Parathyroid adenoma (tissue), 2 donors: ENCODE results near the gene GPR75.
A peak's percentile ranks its signal among the peaks of the same experiment; 100 is the strongest.

Experiments used
- H2AFZ ChIP-seq: fragments of 300-600 bp; sonication (generic); one replicate; pipeline ENCODE4 v1.7.0; 2017; ENCODE audit warnings: antibody characterized with exemption, mild to moderate bottlenecking
- H3K27ac ChIP-seq: fragments of 300-600 bp; sonication (generic); one replicate; pipeline ENCODE4 v1.7.0; 2017
- H3K27me3 ChIP-seq: fragments of 300-600 bp; sonication (generic); one replicate; pipeline ENCODE4 v1.7.0; 2017; ENCODE audit warnings: low read length; ENCODE audit not compliant: control insufficient read depth, insufficient read depth
- H3K36me3 ChIP-seq: fragments of 300-600 bp; sonication (generic); one replicate; pipeline ENCODE4 v1.7.0; 2017; ENCODE audit warnings: low read length; ENCODE audit not compliant: control insufficient read depth, insufficient read depth
- H3K4me1 ChIP-seq: fragments of 300-600 bp; sonication (generic); one replicate; pipeline ENCODE4 v1.7.0; 2017; ENCODE audit warnings: control low read depth
- H3K4me2 ChIP-seq: fragments of 300-600 bp; sonication (generic); one replicate; pipeline ENCODE4 v1.7.0; 2017; ENCODE audit warnings: low read length
- H3K4me3 ChIP-seq: fragments of 300-600 bp; sonication (generic); one replicate; pipeline ENCODE4 v1.7.0; 2017; ENCODE audit warnings: low read depth, low read length
- H3K79me2 ChIP-seq: fragments of 300-600 bp; sonication (generic); one replicate; pipeline ENCODE4 v1.7.0; 2017; ENCODE audit warnings: control low read depth
- H3K9ac ChIP-seq: fragments of 300-600 bp; sonication (generic); one replicate; pipeline ENCODE4 v1.7.0; 2017; ENCODE audit warnings: mild to moderate bottlenecking
- H3K9me3 ChIP-seq: fragments of 300-600 bp; sonication (generic); one replicate; pipeline ENCODE4 v1.7.0; 2017; ENCODE audit warnings: low read length; ENCODE audit not compliant: control insufficient read depth
- TF ChIP-seq, protein P1 (sequence below): fragments of 300-600 bp; sonication (generic); IDR thresholded peaks from one replicate; pipeline ENCODE4 v1.7.0; 2017; ENCODE audit warnings: antibody characterized with exemption, mild to moderate bottlenecking
- donor health status: primary hyperparathyroidism.

The GPR75 gene

DNA sequence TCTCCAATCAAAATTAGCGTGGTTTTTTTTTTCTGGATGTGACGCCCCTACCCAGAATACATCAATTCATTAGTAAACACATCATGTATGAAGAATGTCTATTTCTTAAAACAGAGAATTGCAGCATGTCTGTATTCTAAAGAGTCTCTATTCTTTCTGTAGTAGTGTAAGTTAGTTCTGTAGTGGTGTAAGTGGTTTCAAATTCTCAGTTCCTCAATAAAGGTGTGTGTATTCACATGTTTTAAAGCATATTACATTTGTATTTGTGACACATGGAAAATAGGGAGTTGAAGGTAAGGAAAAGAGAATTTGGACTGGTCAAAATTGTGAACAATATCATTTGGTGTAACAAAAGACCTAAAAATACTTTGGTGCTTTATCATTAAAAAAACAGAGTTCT is 8.0 kb upstream of the GPR75 start:
- no peaks in the 10 kb centered on the region for H3K79me2 ChIP-seq
- no peaks in the 10 kb centered on the region for H3K27me3 ChIP-seq
- no peaks in the 10 kb centered on the region for H3K36me3 ChIP-seq
- no peak overlapping the region for H2AFZ ChIP-seq
- no peak overlapping the region for H3K27ac ChIP-seq
- no peaks in the 10 kb centered on the region for H3K9me3 ChIP-seq
- no peak overlapping the region for H3K4me2 ChIP-seq
- no peak overlapping the region for H3K4me3 ChIP-seq
- TF ChIP-seq, protein P1, sequence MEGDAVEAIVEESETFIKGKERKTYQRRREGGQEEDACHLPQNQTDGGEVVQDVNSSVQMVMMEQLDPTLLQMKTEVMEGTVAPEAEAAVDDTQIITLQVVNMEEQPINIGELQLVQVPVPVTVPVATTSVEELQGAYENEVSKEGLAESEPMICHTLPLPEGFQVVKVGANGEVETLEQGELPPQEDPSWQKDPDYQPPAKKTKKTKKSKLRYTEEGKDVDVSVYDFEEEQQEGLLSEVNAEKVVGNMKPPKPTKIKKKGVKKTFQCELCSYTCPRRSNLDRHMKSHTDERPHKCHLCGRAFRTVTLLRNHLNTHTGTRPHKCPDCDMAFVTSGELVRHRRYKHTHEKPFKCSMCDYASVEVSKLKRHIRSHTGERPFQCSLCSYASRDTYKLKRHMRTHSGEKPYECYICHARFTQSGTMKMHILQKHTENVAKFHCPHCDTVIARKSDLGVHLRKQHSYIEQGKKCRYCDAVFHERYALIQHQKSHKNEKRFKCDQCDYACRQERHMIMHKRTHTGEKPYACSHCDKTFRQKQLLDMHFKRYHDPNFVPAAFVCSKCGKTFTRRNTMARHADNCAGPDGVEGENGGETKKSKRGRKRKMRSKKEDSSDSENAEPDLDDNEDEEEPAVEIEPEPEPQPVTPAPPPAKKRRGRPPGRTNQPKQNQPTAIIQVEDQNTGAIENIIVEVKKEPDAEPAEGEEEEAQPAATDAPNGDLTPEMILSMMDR, result no peak
- H3K4me1 ChIP-seq, result peaks cover 5% of the 10 kb centered on the region
- H3K9ac ChIP-seq, result no peak overlapping the region

DNA sequence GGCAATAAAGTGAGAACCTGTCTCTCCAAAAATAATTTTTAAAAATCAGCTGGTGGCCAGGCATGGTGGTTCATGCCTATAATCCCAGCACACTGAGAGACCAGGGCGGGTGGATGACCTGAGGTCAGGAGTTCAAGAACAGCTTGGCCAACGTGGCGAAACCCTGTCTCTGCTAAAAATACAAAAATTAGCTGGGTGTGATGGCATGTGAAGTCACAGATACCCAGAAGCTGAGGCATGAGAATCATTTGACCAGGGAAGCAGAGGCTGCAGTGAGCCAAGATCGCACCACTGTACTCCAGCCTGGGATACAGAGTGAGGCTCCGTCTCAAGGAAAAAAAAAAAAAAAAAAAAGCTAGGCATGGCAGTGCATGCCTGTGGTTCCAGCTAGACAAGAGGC is 7.4 kb upstream of the GPR75 start:
- Histone ChIP-seq H3K9me3 (no peaks in the 10 kb centered on the region), H3K9ac (no peak overlapping the region), H2AFZ (no peak overlapping the region), H3K79me2 (no peaks in the 10 kb centered on the region), H3K4me2 (no peak overlapping the region), H3K4me1 (peaks cover 5% of the 10 kb centered on the region), H3K27ac (no peak overlapping the region), H3K36me3 (no peaks in the 10 kb centered on the region), H3K4me3 (no peak overlapping the region), H3K27me3 (no peaks in the 10 kb centered on the region)
- TF ChIP-seq, protein P1, result no peak

DNA sequence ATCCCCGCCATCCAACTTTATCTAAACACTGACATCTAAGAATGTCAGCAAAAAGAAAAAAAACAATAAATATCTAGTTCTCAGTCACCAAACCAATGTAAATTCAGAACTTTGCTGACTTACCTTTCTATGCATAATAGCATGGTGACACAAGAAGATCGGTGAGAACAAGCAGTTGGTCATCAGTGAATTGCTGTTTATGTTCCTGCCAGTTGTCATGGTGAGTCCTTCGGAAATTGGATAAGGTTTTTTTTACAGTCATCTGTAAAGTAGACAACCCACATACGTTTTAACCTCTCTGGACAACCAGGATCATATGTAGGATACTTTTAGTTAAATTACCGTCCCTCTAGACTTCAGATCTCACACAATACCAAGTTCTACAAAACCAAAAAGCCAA is 6.2 kb upstream of the GPR75 start:
- Histone ChIP-seq H3K9me3 (no peaks in the 10 kb centered on the region), H3K27me3 (no peaks in the 10 kb centered on the region), H3K27ac (peak overlapping the region; percentile 22), H3K9ac (no peak overlapping the region), H2AFZ (no peak overlapping the region), H3K4me1 (peaks cover 5% of the 10 kb centered on the region), H3K36me3 (no peaks in the 10 kb centered on the region), H3K4me3 (no peak overlapping the region), H3K4me2 (peak overlapping the region; percentile 29), H3K79me2 (no peaks in the 10 kb centered on the region)
- TF ChIP-seq, protein P1, result no peak

DNA sequence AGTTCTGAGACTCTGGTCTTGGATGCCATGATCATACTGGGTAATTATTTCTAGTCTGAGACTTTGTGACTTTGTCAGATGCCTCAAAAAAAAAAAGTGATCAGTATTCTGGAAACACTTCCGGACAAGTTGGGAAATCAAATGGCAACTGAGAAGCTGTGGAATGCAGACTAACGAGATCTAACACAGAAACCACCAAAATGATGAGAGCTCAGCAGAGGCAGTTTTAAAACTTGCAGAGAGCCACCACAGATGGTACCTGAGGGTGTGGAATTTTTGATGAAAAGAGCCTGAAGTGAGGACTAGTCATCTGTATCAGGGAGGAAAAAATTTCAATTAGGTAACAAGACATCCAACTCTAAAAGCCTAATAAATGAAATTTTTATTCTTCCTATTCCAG is 5.5 kb upstream of the GPR75 start:
- Histone ChIP-seq H3K36me3 (no peaks in the 10 kb centered on the region), H3K4me3 (no peak overlapping the region), H3K4me2 (peak overlapping the region; percentile 29), H3K9me3 (no peaks in the 10 kb centered on the region), H3K9ac (no peak overlapping the region), H3K27ac (peak overlapping the region; percentile 22), H3K27me3 (no peaks in the 10 kb centered on the region), H3K4me1 (peaks cover 5% of the 10 kb centered on the region), H3K79me2 (no peaks in the 10 kb centered on the region), H2AFZ (no peak overlapping the region)
- TF ChIP-seq, protein P1, result no peak

DNA sequence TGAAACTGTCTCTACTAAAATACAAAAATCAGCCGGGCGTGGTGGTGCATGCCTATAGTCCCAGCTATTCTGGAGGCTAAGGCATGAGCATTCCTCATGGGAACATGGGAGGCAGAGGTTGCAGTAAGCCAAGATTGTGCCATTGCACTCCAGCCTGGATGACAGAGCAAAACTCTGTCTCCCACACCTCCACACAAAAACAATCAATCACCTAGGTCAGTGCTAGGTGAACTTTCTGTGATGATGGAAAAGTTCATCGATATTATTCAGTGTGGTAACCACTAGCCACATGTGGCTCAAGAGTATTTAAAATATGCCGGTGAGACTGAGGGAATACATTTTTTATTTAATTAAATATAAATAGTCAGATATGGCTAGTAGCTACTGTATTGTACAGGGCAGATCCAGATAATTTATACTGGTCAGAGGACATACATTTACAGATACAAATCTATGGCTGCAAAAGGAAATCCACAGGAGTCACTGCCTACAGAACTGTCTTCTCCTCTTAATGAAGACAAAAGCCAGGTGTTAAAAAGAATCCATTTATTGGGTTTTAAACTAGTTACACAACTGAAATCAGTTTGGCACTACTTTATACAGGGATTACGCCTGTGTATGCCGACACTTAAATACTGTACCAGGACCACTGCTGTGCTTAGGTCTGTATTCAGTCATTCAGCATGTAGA is 3.9 kb upstream of the GPR75 start:
- H3K27ac ChIP-seq, result no peak overlapping the region
- H3K9ac ChIP-seq, result no peak overlapping the region
- no peak overlapping the region for H3K4me2 ChIP-seq
- H3K27me3 ChIP-seq, result no peaks in the 10 kb centered on the region
- H3K9me3 ChIP-seq, result no peaks in the 10 kb centered on the region
- H3K79me2 ChIP-seq, result no peaks in the 10 kb centered on the region
- TF ChIP-seq, protein P1, result no peak
- no peak overlapping the region for H2AFZ ChIP-seq
- H3K4me1 ChIP-seq, result peaks cover 5% of the 10 kb centered on the region
- H3K36me3 ChIP-seq, result no peaks in the 10 kb centered on the region
- H3K4me3 ChIP-seq, result no peak overlapping the region
